Measurements from ENCODE around the gene SUPT5H. TPM values are rescaled to one million over a fixed set of nuclear protein-coding genes. Genes with fewer than 3 reads are reported as not detected.
A peak's percentile ranks its signal among the peaks of the same experiment; 100 is the strongest.

SUPT5H gene
- total RNA-seq, 1 donor from 2014 or later: 142 TPM

GRCh38 chr19:39405261-39405957 lies 40.0 kb upstream of the SUPT5H start:
- no peak for TF ChIP-seq CTCF (IDR thresholded peaks at IDR 0.05)
- intact Hi-C loops (cut with DNase I): loop anchor here (10.0 kb wide), 2 partner anchors 751 to 1309 kb away; partner anchors contain the start of genes COQ8B and ITPKC
- peaks cover 8 to 23% of the 10 kb centered on the region in 2 donors for H3K4me1 ChIP-seq
- DNase-seq (ENCODE audit: low spot score in 2 of 2): no peak
- H3K27me3 ChIP-seq: no peaks in the 10 kb centered on the region
- H3K4me3 ChIP-seq: peak overlapping the region; percentile 97 to 98
- H3K9me3 ChIP-seq: no peaks in the 10 kb centered on the region
- peak overlapping the region; percentile 100 for H3K27ac ChIP-seq
- peaks cover 18 to 28% of the 10 kb centered on the region in 2 donors for H3K36me3 ChIP-seq

- DNase-seq (ENCODE audit: low spot score in 2 of 2): no peak
- Histone ChIP-seq H3K36me3 (peaks cover 18 to 28% of the 10 kb centered on the region in 2 donors), H3K4me3 (peak overlapping the region; percentile 97 to 98), H3K9me3 (no peaks in the 10 kb centered on the region), H3K27ac (peak overlapping the region; percentile 100), H3K4me1 (peaks cover 8 to 28% of the 10 kb centered on the region in 2 donors), H3K27me3 (no peaks in the 10 kb centered on the region)
- intact Hi-C loops (cut with DNase I): loop anchor here (10.0 kb wide), 2 partner anchors 751 to 1309 kb away; partner anchors contain the start of genes COQ8B and ITPKC
- no peak for TF ChIP-seq CTCF (IDR thresholded peaks at IDR 0.05)
These were observed 39.3 kb upstream of the SUPT5H start for GRCh38 chr19:39405958-39406655.

GRCh38 chr19:39406656-39407409 lies 38.5 kb upstream of the SUPT5H start, which contains the start of gene ZFP36:
Gene ZFP36 (plus strand): TSS chr19:39406847. CDS start chr19:39406905, 58 bp downstream.
- peak within 1 kb of the TSS; percentile 97 to 98 for H3K4me3 ChIP-seq
- peaks cover 8 to 27% of the 10 kb centered on the region in 2 donors for H3K4me1 ChIP-seq
- no peaks in the 10 kb centered on the region for H3K9me3 ChIP-seq
- H3K27ac ChIP-seq: peak within 1 kb of the TSS; percentile 100
- peaks cover 18 to 28% of the 10 kb centered on the region in 2 donors for H3K36me3 ChIP-seq
- no peaks in the 10 kb centered on the region for H3K27me3 ChIP-seq
- peak; percentile 70 to 97 for DNase-seq (ENCODE audit: low spot score in 2 of 2)
- TF ChIP-seq CTCF (IDR thresholded peaks at IDR 0.05): peak in 1 of 3 experiments; percentile 6
- intact Hi-C loops (cut with DNase I): loop anchor here (10.0 kb wide), 2 partner anchors 752 to 1308 kb away; partner anchors contain the start of genes COQ8B and ITPKC

- TF ChIP-seq CTCF (IDR thresholded peaks at IDR 0.05): no peak
- peaks cover 6 to 24% of the 10 kb centered on the region in 2 donors for H3K4me1 ChIP-seq
These were observed 38.0 kb upstream of the SUPT5H start for GRCh38 chr19:39407410-39407659.

GRCh38 chr19:39407660-39408391 lies 37.6 kb upstream of the SUPT5H start:
- no peak for TF ChIP-seq CTCF (IDR thresholded peaks at IDR 0.05)
- peaks cover 18 to 28% of the 10 kb centered on the region in 2 donors for H3K36me3 ChIP-seq
- no peaks in the 10 kb centered on the region for H3K27me3 ChIP-seq
- H3K9me3 ChIP-seq: no peaks in the 10 kb centered on the region
- H3K4me1 ChIP-seq: peaks cover 4 to 24% of the 10 kb centered on the region in 2 donors
- intact Hi-C loops (cut with DNase I): loop anchor here (10.0 kb wide), 2 partner anchors 753 to 1307 kb away; partner anchors contain the start of genes COQ8B and ITPKC
- H3K27ac ChIP-seq: peak overlapping the region; percentile 100
- peak overlapping the region; percentile 97 to 98 for H3K4me3 ChIP-seq
- DNase-seq (ENCODE audit: low spot score in 2 of 2): peak in 1 of 2 donors; percentile 75

More at GRCh38 chr19:39407410-39407659, 38.0 kb upstream of the SUPT5H start:
- peak overlapping the region; percentile 100 for H3K27ac ChIP-seq
- DNase-seq (ENCODE audit: low spot score in 2 of 2): peak in 1 of 2 donors; percentile 83
- no peaks in the 10 kb centered on the region for H3K27me3 ChIP-seq
- H3K36me3 ChIP-seq: peaks cover 18 to 28% of the 10 kb centered on the region in 2 donors
- no peaks in the 10 kb centered on the region for H3K9me3 ChIP-seq
- intact Hi-C loops (cut with DNase I): loop anchor here (10.0 kb wide), 2 partner anchors 753 to 1307 kb away; partner anchors contain the start of genes COQ8B and ITPKC
- H3K4me3 ChIP-seq: peak overlapping the region; percentile 97 to 98
